Spleen (tissue), 7 donors: ENCODE data around the gene EDEM1.

ENCODE experiments used
- POLR2A ChIP-seq, 3 donors: fragments of 450-650 bp; IDR thresholded peaks; one replicate each; pipeline ENCODE4 v1.5.1; 2017; ENCODE audit warnings: antibody characterized with exemption in 3 of 3, mild to moderate bottlenecking in 1 of 3
- POLR2AphosphoS5 ChIP-seq, 3 donors: sonication (generic); formaldehyde crosslinking; IDR thresholded peaks; one replicate each; pipeline ENCODE4 v1.5.1; 2017; ENCODE audit warnings: antibody characterized with exemption in 3 of 3
- TF ChIP-seq, protein P1 (sequence below), 11 experiments: fragments of 200-600 bp in 7 of 11; fragments of 450-650 bp in 4 of 11; sonication (generic) in 4 of 11; IDR thresholded peaks in 8 of 11; conservative IDR thresholded peaks in 3 of 11; 1 replicate in 7 of 11; 2 replicates in 4 of 11; pipeline versions ENCODE4 v1.4.0 to v1.8.0; 2016 to 2021; ENCODE audit warnings: antibody characterized with exemption in 11 of 11, inconsistent platforms in 4 of 11, mild to moderate bottlenecking in 1 of 11
- donor health status: DM: no; HTN: no; CAD: no; lungs with moderate emphysema.
- donor health status: DM: no; HTN: no; CAD: no.
- donor health status: DM: no; HTN: no; CAD: no.

DNA sequence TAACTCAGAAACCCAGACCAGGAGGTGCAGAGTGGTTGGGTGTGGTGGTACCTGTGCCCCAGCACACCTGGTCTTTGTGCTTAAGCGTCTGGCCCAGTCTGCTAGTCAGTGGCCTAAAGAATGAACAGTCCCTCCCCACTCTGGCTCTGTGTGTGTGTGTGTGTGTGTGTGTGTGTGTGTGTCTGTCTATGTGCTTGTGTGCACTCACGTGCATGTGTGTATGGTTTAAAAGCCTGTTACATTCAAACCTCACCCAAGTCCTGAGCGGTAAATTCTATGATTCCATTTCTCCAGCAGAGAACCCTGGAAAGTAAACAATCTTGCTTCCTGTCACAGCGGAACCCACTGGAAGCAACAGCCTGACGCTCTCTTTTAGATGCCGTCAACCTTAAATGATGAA, 34.2 kb downstream of the EDEM1 start:
- no peak for TF ChIP-seq POLR2AphosphoS5 (IDR thresholded peaks at IDR 0.05)
- TF ChIP-seq, protein P1, sequence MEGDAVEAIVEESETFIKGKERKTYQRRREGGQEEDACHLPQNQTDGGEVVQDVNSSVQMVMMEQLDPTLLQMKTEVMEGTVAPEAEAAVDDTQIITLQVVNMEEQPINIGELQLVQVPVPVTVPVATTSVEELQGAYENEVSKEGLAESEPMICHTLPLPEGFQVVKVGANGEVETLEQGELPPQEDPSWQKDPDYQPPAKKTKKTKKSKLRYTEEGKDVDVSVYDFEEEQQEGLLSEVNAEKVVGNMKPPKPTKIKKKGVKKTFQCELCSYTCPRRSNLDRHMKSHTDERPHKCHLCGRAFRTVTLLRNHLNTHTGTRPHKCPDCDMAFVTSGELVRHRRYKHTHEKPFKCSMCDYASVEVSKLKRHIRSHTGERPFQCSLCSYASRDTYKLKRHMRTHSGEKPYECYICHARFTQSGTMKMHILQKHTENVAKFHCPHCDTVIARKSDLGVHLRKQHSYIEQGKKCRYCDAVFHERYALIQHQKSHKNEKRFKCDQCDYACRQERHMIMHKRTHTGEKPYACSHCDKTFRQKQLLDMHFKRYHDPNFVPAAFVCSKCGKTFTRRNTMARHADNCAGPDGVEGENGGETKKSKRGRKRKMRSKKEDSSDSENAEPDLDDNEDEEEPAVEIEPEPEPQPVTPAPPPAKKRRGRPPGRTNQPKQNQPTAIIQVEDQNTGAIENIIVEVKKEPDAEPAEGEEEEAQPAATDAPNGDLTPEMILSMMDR (IDR thresholded peaks at IDR 0.05 in 8 of 11, conservative IDR thresholded peaks at IDR 0.05 in 3 of 11), result no peak
- TF ChIP-seq POLR2A (IDR thresholded peaks at IDR 0.05), result no peak
